HepG2 (cell line): ENCODE data around the gene KIF26B. TPM values are rescaled to one million over a fixed set of nuclear protein-coding genes. Genes with fewer than 3 reads are reported as not detected.
A peak's percentile ranks its signal among the peaks of the same experiment; 100 is the strongest.
"Not testable (repeated sequence)": the region's sequence is repeated elsewhere in the genome, so short reads cannot be mapped to it uniquely, and the experiment has no call there.

Source experiments
- ATAC-seq: fragments of 200-7000 bp; cut with Tn5 transposase; 3 replicates; pipeline ENCODE4 v1.9.1; 2020; ENCODE audit warnings: mild to moderate bottlenecking, moderate library complexity
- BruUV-seq: library from RNA; stranded (reverse); fragments of 400-500 nt; replicated peaks from 2 replicates; lab custom pipeline; 2021; lab: Mats Ljungman, UMichigan
- CTCF ChIA-PET: fragments of 300-600 bp; formaldehyde crosslinking; extraction: SDS; loops from one replicate; lab custom pipeline; 2021; ENCODE audit warnings: low total read pairs, inconsistent platforms, low intra/inter-chr PET ratio; lab: Yijun Ruan, JAX
- POLR2A ChIA-PET: fragments of 350-600 bp; sonication (Branson Sonifier 250); formaldehyde crosslinking; loops from one replicate; lab custom pipeline; 2020; ENCODE audit warnings: antibody characterized with exemption, inconsistent platforms; lab: Yijun Ruan, JAX
- DNase-seq: peaks from one replicate; pipeline ENCODE4 v3.0.0-alpha.2; 2015; ENCODE audit warnings: low spot score
- FAIRE-seq: peaks from 3 replicates; lab custom pipeline; 2011; peaks lifted over from hg19 to GRCh38; lab: Jason Lieb, UNC
- H2AFZ ChIP-seq: one replicate; pipeline ENCODE4 v1.6.1; 2011; ENCODE audit warnings: low read length, inconsistent platforms
- H3K27ac ChIP-seq: fragments of 300-600 bp; 3 replicates; pipeline ENCODE4 v1.8.0; 2011; ENCODE audit warnings: mixed run types, mild to moderate bottlenecking, mixed read lengths, low read length, inconsistent platforms; ENCODE audit not compliant: insufficient read depth; ENCODE audit errors: extremely low read length
- H3K27me3 ChIP-seq, 2 experiments: fragments of 200-600 bp in 1 of 2; 2 replicates in 1 of 2; 3 replicates in 1 of 2; pipeline versions ENCODE4 v1.6.0 to v1.8.0; 2011; ENCODE audit warnings: low read length in 2 of 2, mild to moderate bottlenecking in 2 of 2, moderate library complexity in 2 of 2, inconsistent platforms in 1 of 2; ENCODE audit not compliant: insufficient read depth in 2 of 2, control insufficient read depth in 1 of 2
- H3K36me3 ChIP-seq, 2 experiments: fragments of 200-600 bp in 1 of 2; replicated peaks in 1 of 2; 2 replicates in 1 of 2; 3 replicates in 1 of 2; pipeline versions ENCODE4 v1.5.1 to v1.8.0; 2011; ENCODE audit warnings: low read length in 2 of 2, inconsistent platforms in 1 of 2; ENCODE audit not compliant: insufficient read depth in 2 of 2, control insufficient read depth in 1 of 2
- H3K4me1 ChIP-seq: 2 replicates; pipeline ENCODE4 v1.5.1; 2012; ENCODE audit warnings: low read length, inconsistent platforms; ENCODE audit not compliant: insufficient read depth
- H3K4me2 ChIP-seq: 2 replicates; pipeline ENCODE4 v1.6.0; 2011; ENCODE audit warnings: low read depth, low read length, inconsistent platforms
- H3K4me3 ChIP-seq, 3 experiments: fragments of 200-600 bp in 1 of 3; sonication (generic), shearing (Covaris generic) in 1 of 3; replicated peaks in 1 of 3; 2 replicates each; pipeline ENCODE4 v1.5.1; 2011 to 2016; ENCODE audit warnings: low read length in 3 of 3, inconsistent platforms in 2 of 3, low read depth in 2 of 3, mild to moderate bottlenecking in 2 of 3, control low read depth in 1 of 3, mixed read lengths in 1 of 3; ENCODE audit not compliant: insufficient read depth in 1 of 3
- H3K79me2 ChIP-seq: one replicate; pipeline ENCODE4 v1.6.1; 2011; ENCODE audit warnings: low read length, inconsistent platforms; ENCODE audit not compliant: insufficient read depth
- H3K9ac ChIP-seq: 2 replicates; pipeline ENCODE4 v1.6.0; 2011; ENCODE audit warnings: mild to moderate bottlenecking, low read depth, low read length, inconsistent platforms; ENCODE audit not compliant: insufficient read depth
- H3K9me3 ChIP-seq: 2 replicates; pipeline ENCODE4 v1.5.1; 2012; ENCODE audit warnings: mild to moderate bottlenecking, low read length
- H4K20me1 ChIP-seq: 2 replicates; pipeline ENCODE4 v1.6.0; 2011; ENCODE audit warnings: inconsistent platforms, mild to moderate bottlenecking, low read length, moderate library complexity; ENCODE audit not compliant: insufficient read depth
- ADNP ChIP-seq: sonication (generic); formaldehyde crosslinking; IDR thresholded peaks from 2 replicates; pipeline ENCODE4 v1.4.0; 2020; ENCODE audit warnings: missing genetic modification reagents
- DZIP1 ChIP-seq: sonication (generic); formaldehyde crosslinking; IDR thresholded peaks from 2 replicates; pipeline ENCODE4 v1.5.0; 2020; ENCODE audit warnings: mild to moderate bottlenecking, missing genetic modification reagents
- MNT ChIP-seq: fragments of 450-650 bp; IDR thresholded peaks from 2 replicates; pipeline ENCODE4 v1.6.1; 2016
- MTERF4 ChIP-seq: sonication (generic); formaldehyde crosslinking; IDR thresholded peaks from 2 replicates; pipeline ENCODE4 v1.8.0; 2023; ENCODE audit warnings: mild to moderate bottlenecking, missing genetic modification reagents
- THRA ChIP-seq: sonication (generic); formaldehyde crosslinking; IDR thresholded peaks from 2 replicates; pipeline ENCODE4 v1.4.0; 2020; ENCODE audit warnings: missing genetic modification reagents, borderline replicate concordance
- ZNF501 ChIP-seq: sonication (generic); formaldehyde crosslinking; IDR thresholded peaks from 2 replicates; pipeline ENCODE4 v1.5.1; 2020; ENCODE audit warnings: mild to moderate bottlenecking, moderate library complexity, missing genetic modification reagents
- WGBS: methylation state at CpG from one replicate; pipeline ENCODE4 v1.1.6; 2017; ENCODE audit warnings: low lambda C conversion rate; 5-methylcytosine and 5-hydroxymethylcytosine counted together
- in situ Hi-C: cut with HindIII; loops from 2 replicates; pipeline ENCODE4 v1.10.0; 2017; ENCODE audit warnings: low pct_unique_long_range_greater_than_20kb; ENCODE audit not compliant: extremely low pct_ligation_motif_present
- intact Hi-C: fragments of 100-400 bp; cut with micrococcal nuclease; formaldehyde crosslinking; loops from one replicate; pipeline ENCODE4 v1.10.0; 2022; ENCODE audit not compliant: unreplicated experiment
- polyA plus RNA-seq, 8 experiments: library from polyadenylated mRNA; depleted of rRNA in 3 of 8; stranded (reverse) in 7 of 8; unstranded in 1 of 8; fragments of >200 nt; fragmentation: Illumina TruSeq in 4 of 8; extraction: Trizol in 4 of 8; gene quantifications; 2 replicates each; pipeline versions ENCODE4 v1.2.1 to v1.2.3, GENCODE V29; 2011 to 2016; ENCODE audit warnings: low read depth in 4 of 8, missing spikeins in 1 of 8, mixed read lengths in 1 of 8; ENCODE audit not compliant: insufficient read depth in 1 of 8
- total RNA-seq, 5 experiments: library from RNA; depleted of rRNA; stranded (reverse); fragments of >200 nt; fragmentation: Illumina TruSeq; extraction: Trizol; gene quantifications; 2 replicates each; pipeline ENCODE4 v1.2.3, GENCODE V29; 2016; ENCODE audit warnings: low read depth in 1 of 5

The KIF26B gene
- total and polyA plus RNA-seq, 2 of the 13 experiments (the other 11 are each of a cell fraction or from before 2014, with no cell fraction given): 0.08 to 0.09 TPM

GRCh38 chr1:245335684-245336083 lies 180.9 kb downstream of the KIF26B start:
- in situ Hi-C loops, POLR2A ChIA-PET, H3K27ac ChIP-seq, H3K9me3 ChIP-seq, DNase-seq, H2AFZ ChIP-seq, H3K27me3 ChIP-seq, ATAC-seq, H3K9ac ChIP-seq, FAIRE-seq, H3K79me2 ChIP-seq, H3K36me3 ChIP-seq, H3K4me3 ChIP-seq, BruUV-seq, intact Hi-C loops, H3K4me2 ChIP-seq, H3K4me1 ChIP-seq, H4K20me1 ChIP-seq, CTCF ChIA-PET: not testable (repeated sequence)
- WGBS: 42% methylated on average over 22 of the region's 22 CpGs
- TF ChIP-seq MNT: peak; percentile 88

GRCh38 chr1:245336149-245336983 lies 181.6 kb downstream of the KIF26B start:
- CTCF ChIA-PET: no interaction called here
- Histone ChIP-seq H3K9ac (no peak overlapping the region), H3K36me3 (no peaks in the 10 kb centered on the region), H2AFZ (no peak overlapping the region), H3K27me3 (no peaks in the 10 kb centered on the region; a peak in 1 of 5 replicates), H3K4me3 (no peak overlapping the region), H3K9me3 (no peaks in the 10 kb centered on the region), H3K4me1 (no peaks in the 10 kb centered on the region), H3K27ac (no peak overlapping the region), H3K4me2 (no peak overlapping the region), H3K79me2 (no peaks in the 10 kb centered on the region), H4K20me1 (no peaks in the 10 kb centered on the region)
- intact Hi-C loops: no loop called here
- FAIRE-seq: no peak
- POLR2A ChIA-PET: no interaction called here
- no peak for ATAC-seq
- in situ Hi-C loops: no loop called here
- no peak for DNase-seq
- whole genome bisulfite sequencing: 79% methylated on average over 20 of the region's 22 CpGs
- BruUV-seq: no TSS peak
- TF ChIP-seq ZNF501 (CRISPR knock-in tag): no peak
- no peak for TF ChIP-seq THRA
- TF ChIP-seq ADNP (CRISPR knock-in tag): no peak
- TF ChIP-seq DZIP1: no peak
- TF ChIP-seq MTERF4 (CRISPR knock-in tag): no peak
